HEK293 (cell line): ENCODE results near the gene MMD2.

Source experiments
- BCL6B ChIP-seq: fragments of 450-650 bp; formaldehyde crosslinking; IDR thresholded peaks from 2 replicates; pipeline ENCODE4 v1.5.1; 2017; ENCODE audit warnings: missing biosample characterization, missing genetic modification characterization
- HOXC10 ChIP-seq: sonication (generic); formaldehyde crosslinking; IDR thresholded peaks from 2 replicates; pipeline ENCODE4 v1.8.1; 2023; ENCODE audit warnings: mild to moderate bottlenecking, missing genetic modification reagents
- KLF16 ChIP-seq: fragments of 450-650 bp; formaldehyde crosslinking; IDR thresholded peaks from 2 replicates; pipeline ENCODE4 v1.5.1; 2017; ENCODE audit warnings: missing biosample characterization, missing genetic modification characterization
- KLF9 ChIP-seq: fragments of 450-650 bp; formaldehyde crosslinking; IDR thresholded peaks from 2 replicates; pipeline ENCODE4 v1.5.1; 2016; ENCODE audit warnings: missing biosample characterization, missing genetic modification characterization, low read depth
- MZF1 ChIP-seq: fragments of 450-650 bp; formaldehyde crosslinking; IDR thresholded peaks from 2 replicates; pipeline ENCODE4 v1.5.1; 2017; ENCODE audit warnings: missing biosample characterization, missing genetic modification characterization, borderline replicate concordance
- ZBTB48 ChIP-seq: fragments of 450-650 bp; formaldehyde crosslinking; IDR thresholded peaks from 2 replicates; pipeline ENCODE4 v1.5.1; 2016; ENCODE audit warnings: missing biosample characterization, missing genetic modification characterization
- ZBTB6 ChIP-seq: fragments of 450-650 bp; formaldehyde crosslinking; IDR thresholded peaks from 2 replicates; pipeline ENCODE4 v1.5.1; 2017; ENCODE audit warnings: missing biosample characterization, missing genetic modification characterization
- ZNF175 ChIP-seq: fragments of 450-650 bp; formaldehyde crosslinking; IDR thresholded peaks from 2 replicates; pipeline ENCODE4 v1.5.1; 2016; ENCODE audit warnings: missing biosample characterization, missing genetic modification characterization
- ZNF18 ChIP-seq: fragments of 450-650 bp; formaldehyde crosslinking; IDR thresholded peaks from 2 replicates; pipeline ENCODE4 v1.5.1; 2016; ENCODE audit warnings: missing biosample characterization, missing genetic modification characterization
- ZNF214 ChIP-seq: fragments of 450-650 bp; formaldehyde crosslinking; IDR thresholded peaks from 2 replicates; pipeline ENCODE4 v1.5.1; 2017; ENCODE audit warnings: missing biosample characterization, mild to moderate bottlenecking, missing genetic modification characterization, borderline replicate concordance
- ZNF223 ChIP-seq: fragments of 450-650 bp; formaldehyde crosslinking; IDR thresholded peaks from 2 replicates; pipeline ENCODE4 v1.5.1; 2016; ENCODE audit warnings: missing biosample characterization, missing genetic modification characterization
- ZNF248 ChIP-seq: fragments of 450-650 bp; formaldehyde crosslinking; IDR thresholded peaks from 2 replicates; pipeline ENCODE4 v1.5.1; 2017; ENCODE audit warnings: missing biosample characterization, missing genetic modification characterization
- ZNF302 ChIP-seq: fragments of 450-650 bp; formaldehyde crosslinking; IDR thresholded peaks from 2 replicates; pipeline ENCODE4 v1.5.1; 2016; ENCODE audit warnings: missing biosample characterization, missing genetic modification characterization, low read depth
- ZNF362 ChIP-seq: fragments of 450-650 bp; formaldehyde crosslinking; IDR thresholded peaks from 2 replicates; pipeline ENCODE4 v1.5.1; 2016; ENCODE audit warnings: missing biosample characterization, missing genetic modification characterization
- ZNF366 ChIP-seq: fragments of 450-650 bp; formaldehyde crosslinking; conservative IDR thresholded peaks from 2 replicates; pipeline ENCODE4 v1.5.1; 2016; ENCODE audit warnings: missing biosample characterization, missing genetic modification characterization
- ZNF391 ChIP-seq: fragments of 450-650 bp; formaldehyde crosslinking; IDR thresholded peaks from 2 replicates; pipeline ENCODE4 v1.5.1; 2016; ENCODE audit warnings: low read depth, missing biosample characterization, missing genetic modification characterization, borderline replicate concordance
- ZNF449 ChIP-seq: fragments of 450-650 bp; formaldehyde crosslinking; IDR thresholded peaks from 2 replicates; pipeline ENCODE4 v1.5.1; 2017; ENCODE audit warnings: missing biosample characterization, mild to moderate bottlenecking, missing genetic modification characterization, moderate library complexity
- ZNF473 ChIP-seq: fragments of 450-650 bp; formaldehyde crosslinking; IDR thresholded peaks from 2 replicates; pipeline ENCODE4 v1.5.1; 2017; ENCODE audit warnings: missing biosample characterization, missing genetic modification characterization
- ZNF514 ChIP-seq: fragments of 450-650 bp; formaldehyde crosslinking; IDR thresholded peaks from 2 replicates; pipeline ENCODE4 v1.5.1; 2016; ENCODE audit warnings: missing biosample characterization, missing genetic modification characterization
- ZNF580 ChIP-seq: fragments of 450-650 bp; formaldehyde crosslinking; IDR thresholded peaks from 2 replicates; pipeline ENCODE4 v1.5.1; 2016; ENCODE audit warnings: missing biosample characterization, missing genetic modification characterization
- ZNF621 ChIP-seq: fragments of 450-650 bp; formaldehyde crosslinking; IDR thresholded peaks from 2 replicates; pipeline ENCODE4 v1.5.1; 2017; ENCODE audit warnings: missing biosample characterization, missing genetic modification characterization
- ZNF624 ChIP-seq: fragments of 450-650 bp; formaldehyde crosslinking; IDR thresholded peaks from 2 replicates; pipeline ENCODE4 v1.5.1; 2017; ENCODE audit warnings: missing biosample characterization, missing genetic modification characterization
- ZNF664 ChIP-seq: fragments of 450-650 bp; formaldehyde crosslinking; IDR thresholded peaks from 2 replicates; pipeline ENCODE4 v1.5.1; 2016; ENCODE audit warnings: missing biosample characterization, missing genetic modification characterization
- ZNF692 ChIP-seq: fragments of 450-650 bp; formaldehyde crosslinking; IDR thresholded peaks from 2 replicates; pipeline ENCODE4 v1.5.1; 2016; ENCODE audit warnings: missing biosample characterization, missing genetic modification characterization
- ZNF701 ChIP-seq: fragments of 450-650 bp; formaldehyde crosslinking; IDR thresholded peaks from 2 replicates; pipeline ENCODE4 v1.5.1; 2016; ENCODE audit warnings: missing biosample characterization, missing genetic modification characterization
- ZNF747 ChIP-seq: fragments of 450-650 bp; formaldehyde crosslinking; IDR thresholded peaks from 2 replicates; pipeline ENCODE4 v1.5.1; 2016; ENCODE audit warnings: missing biosample characterization, missing genetic modification characterization
- ZNF76 ChIP-seq: fragments of 450-650 bp; formaldehyde crosslinking; IDR thresholded peaks from 2 replicates; pipeline ENCODE4; 2016; ENCODE audit warnings: low read depth, missing biosample characterization, missing genetic modification characterization, borderline replicate concordance
- ZSCAN23 ChIP-seq: fragments of 450-650 bp; formaldehyde crosslinking; IDR thresholded peaks from 2 replicates; pipeline ENCODE4 v1.5.1; 2016; ENCODE audit warnings: missing biosample characterization, missing genetic modification characterization
- ZSCAN5A ChIP-seq: fragments of 450-650 bp; formaldehyde crosslinking; IDR thresholded peaks from 2 replicates; pipeline ENCODE4 v1.5.1; 2016; ENCODE audit warnings: missing biosample characterization, missing genetic modification characterization

The MMD2 gene

GRCh38 chr7:4973728-4974198, 14.8 kb upstream of the MMD2 start (continued):
- peak; percentile 41; the same call in 1 of the 2 replicates for TF ChIP-seq ZNF580
- TF ChIP-seq ZBTB6 (tag by site-specific recombination): no peak
- no peak for TF ChIP-seq ZNF76 (tag by site-specific recombination)
- no peak for TF ChIP-seq ZNF449 (tag by site-specific recombination)
- no peak for TF ChIP-seq ZNF391 (tag by site-specific recombination)
- TF ChIP-seq ZNF624 (tag by site-specific recombination): no peak
- no peak for TF ChIP-seq ZNF621 (tag by site-specific recombination)
- no peak for TF ChIP-seq ZNF223 (tag by site-specific recombination)
- no peak for TF ChIP-seq ZSCAN23
- no peak for TF ChIP-seq ZNF214 (tag by site-specific recombination)
- TF ChIP-seq ZNF248 (tag by site-specific recombination): no peak
- TF ChIP-seq KLF16 (tag by site-specific recombination): no peak
- TF ChIP-seq ZNF175 (tag by site-specific recombination): no peak
- TF ChIP-seq ZNF664: no peak
- TF ChIP-seq HOXC10 (CRISPR knock-in tag): no peak
- TF ChIP-seq ZNF514 (tag by site-specific recombination): no peak
- no peak for TF ChIP-seq ZSCAN5A (tag by site-specific recombination)
- no peak for TF ChIP-seq ZNF701 (tag by site-specific recombination)
- no peak; the same call in 1 of the 2 replicates for TF ChIP-seq KLF9 (tag by site-specific recombination)
- no peak for TF ChIP-seq ZNF302 (tag by site-specific recombination)
- TF ChIP-seq ZNF473 (tag by site-specific recombination): no peak
- no peak for TF ChIP-seq ZBTB48 (tag by site-specific recombination)
- no peak for TF ChIP-seq ZNF18
- TF ChIP-seq ZNF366: no peak
- no peak for TF ChIP-seq MZF1
- no peak for TF ChIP-seq ZNF747
- TF ChIP-seq BCL6B (tag by site-specific recombination): no peak
- TF ChIP-seq ZNF692 (tag by site-specific recombination): no peak
- TF ChIP-seq ZNF362: no peak
